H1 (cell line): ENCODE data around the gene MSI2. TPM values are rescaled to one million over a fixed set of nuclear protein-coding genes. Genes with fewer than 3 reads are reported as not detected.

Experiments
- CTCF ChIA-PET: fragments of 300-600 bp; sonication (Branson Sonifier 250); formaldehyde crosslinking; loops from one replicate; lab custom pipeline; 2021; ENCODE audit not compliant: partially characterized antibody; lab: Charles Lee
- POLR2A ChIA-PET: fragments of 300-600 bp; sonication (Branson Sonifier 250); formaldehyde crosslinking; loops from one replicate; lab custom pipeline; 2021; ENCODE audit warnings: inconsistent platforms; ENCODE audit not compliant: partially characterized antibody; lab: Charles Lee
- DNase-seq, 2 experiments: peaks; one replicate each; pipeline versions ENCODE4 v3.0.0 to v3.0.0-alpha.2; 2010 to 2022; ENCODE audit warnings: low spot score in 2 of 2, low read depth in 1 of 2, mixed read lengths in 1 of 2
- FAIRE-seq: peaks from 2 replicates; lab custom pipeline; 2011; peaks lifted over from hg19 to GRCh38; lab: Jason Lieb, UNC
- H2AFZ ChIP-seq: 2 replicates; pipeline ENCODE4 v1.8.1; 2012; ENCODE audit warnings: low read length, inconsistent platforms
- H2AK5ac ChIP-seq: 2 replicates; pipeline ENCODE4 v1.6.1; 2013; ENCODE audit warnings: low read depth, low read length
- H2BK120ac ChIP-seq: replicated peaks from 2 replicates; pipeline ENCODE3; 2013; ENCODE audit warnings: low read depth, low read length, inconsistent platforms
- H2BK12ac ChIP-seq: 2 replicates; pipeline ENCODE4 v1.6.1; 2013; ENCODE audit warnings: low read depth, low read length
- H2BK15ac ChIP-seq: 2 replicates; pipeline ENCODE4 v1.6.1; 2013; ENCODE audit warnings: low read length
- H2BK20ac ChIP-seq: 2 replicates; pipeline ENCODE4 v1.6.1; 2013; ENCODE audit warnings: low read length
- H2BK5ac ChIP-seq: 2 replicates; pipeline ENCODE4 v1.6.1; 2013; ENCODE audit warnings: low read depth, low read length
- H3K14ac ChIP-seq: 2 replicates; pipeline ENCODE4 v1.6.1; 2013; ENCODE audit warnings: inconsistent platforms; ENCODE audit not compliant: insufficient read length
- H3K18ac ChIP-seq: 2 replicates; pipeline ENCODE4 v1.6.1; 2013; ENCODE audit warnings: low read length; ENCODE audit errors: extremely low read depth
- H3K23ac ChIP-seq: 2 replicates; pipeline ENCODE4 v1.6.1; 2013; ENCODE audit warnings: inconsistent platforms; ENCODE audit not compliant: insufficient read length
- H3K23me2 ChIP-seq: 2 replicates; pipeline ENCODE4 v1.6.1; 2013; ENCODE audit warnings: low read depth, low read length
- H3K27ac ChIP-seq: 2 replicates; pipeline ENCODE4 v1.6.1; 2011; ENCODE audit warnings: low read depth, low read length, inconsistent platforms
- H3K27me3 ChIP-seq, 4 experiments: replicated peaks in 1 of 4; 1 replicate in 1 of 4; 2 replicates in 3 of 4; pipeline versions ENCODE4 v1.6.1 to v1.8.1; 2011 to 2013; ENCODE audit warnings: low read length in 3 of 4, mild to moderate bottlenecking in 3 of 4, inconsistent platforms in 2 of 4, mixed read lengths in 2 of 4, moderate library complexity in 1 of 4; ENCODE audit not compliant: control insufficient read depth in 3 of 4, insufficient read depth in 3 of 4; ENCODE audit errors: extremely low read depth in 1 of 4
- H3K36me3 ChIP-seq, 4 experiments: 2 replicates each; pipeline versions ENCODE4 v1.6.1 to v1.8.1; 2011 to 2013; ENCODE audit warnings: mild to moderate bottlenecking in 4 of 4, low read length in 3 of 4, moderate library complexity in 2 of 4, control low read depth in 1 of 4, inconsistent platforms in 1 of 4; ENCODE audit not compliant: insufficient read depth in 4 of 4, control insufficient read depth in 2 of 4
- H3K4ac ChIP-seq: replicated peaks from 2 replicates; pipeline ENCODE3; 2013; ENCODE audit warnings: low read length, low read depth, mixed read lengths, inconsistent platforms; ENCODE audit not compliant: insufficient read length
- H3K4me1 ChIP-seq, 4 experiments: replicated peaks in 1 of 4; 1 replicate in 1 of 4; 2 replicates in 3 of 4; pipeline versions ENCODE4 v1.6.1 to v1.8.1; 2011 to 2013; ENCODE audit warnings: low read length in 3 of 4, inconsistent platforms in 2 of 4, mixed read lengths in 1 of 4; ENCODE audit not compliant: insufficient read depth in 4 of 4, control insufficient read depth in 3 of 4
- H3K4me2 ChIP-seq, 2 experiments: 2 replicates each; pipeline versions ENCODE4 v1.6.1 to v1.8.1; 2011 to 2013; ENCODE audit warnings: low read depth in 2 of 2, low read length in 2 of 2, control low read depth in 1 of 2, inconsistent platforms in 1 of 2, mild to moderate bottlenecking in 1 of 2; ENCODE audit not compliant: insufficient read depth in 1 of 2
- H3K4me3 ChIP-seq, 4 experiments: fragments of 200-600, 300-600 bp in 1 of 4; sonication (generic), shearing (Covaris generic), sonication (Bioruptor Twin) in 1 of 4; 2 replicates each; pipeline versions ENCODE4 v1.5.1 to v1.8.1; 2011 to 2016; ENCODE audit warnings: low read length in 4 of 4, low read depth in 3 of 4, control low read depth in 2 of 4, inconsistent platforms in 2 of 4, mild to moderate bottlenecking in 2 of 4, mixed read lengths in 1 of 4, moderate library complexity in 1 of 4; ENCODE audit not compliant: insufficient read depth in 2 of 4; ENCODE audit errors: extremely low read depth in 1 of 4
- H3K56ac ChIP-seq: replicated peaks from 2 replicates; pipeline ENCODE3; 2013; ENCODE audit warnings: low read depth, mild to moderate bottlenecking, mixed read lengths, low read length, inconsistent platforms; ENCODE audit not compliant: insufficient read length
- H3K79me1 ChIP-seq: 2 replicates; pipeline ENCODE4 v1.6.1; 2013; ENCODE audit warnings: low read depth, low read length, control low read depth
- H3K79me2 ChIP-seq, 2 experiments: 2 replicates each; pipeline versions ENCODE4 v1.6.1 to v1.8.1; 2012 to 2013; ENCODE audit warnings: low read length in 2 of 2, mild to moderate bottlenecking in 2 of 2, inconsistent platforms in 1 of 2; ENCODE audit not compliant: insufficient read depth in 2 of 2, control insufficient read depth in 1 of 2
- H3K9ac ChIP-seq, 4 experiments: replicated peaks in 1 of 4; 1 replicate in 1 of 4; 2 replicates in 3 of 4; pipeline versions ENCODE4 v1.6.1 to v1.8.1; 2011 to 2013; ENCODE audit warnings: low read depth in 3 of 4, low read length in 3 of 4, control low read depth in 2 of 4, mild to moderate bottlenecking in 2 of 4, moderate library complexity in 2 of 4, inconsistent platforms in 1 of 4; ENCODE audit errors: extremely low read depth in 1 of 4
- H3K9me3 ChIP-seq, 2 experiments: 2 replicates each; pipeline versions ENCODE4 v1.6.1 to v1.8.1; 2012 to 2013; ENCODE audit warnings: mild to moderate bottlenecking in 2 of 2, moderate library complexity in 2 of 2, control low read depth in 1 of 2, inconsistent platforms in 1 of 2, low read depth in 1 of 2, low read length in 1 of 2, mixed read lengths in 1 of 2; ENCODE audit not compliant: insufficient read depth in 2 of 2
- H4K20me1 ChIP-seq, 2 experiments: replicated peaks in 1 of 2; 2 replicates each; pipeline versions ENCODE3 to v1.8.1; 2011 to 2013; ENCODE audit warnings: inconsistent platforms in 2 of 2, low read length in 2 of 2, mild to moderate bottlenecking in 1 of 2; ENCODE audit not compliant: insufficient read depth in 2 of 2, control insufficient read depth in 1 of 2
- H4K5ac ChIP-seq: 2 replicates; pipeline ENCODE4 v1.6.1; 2013; ENCODE audit warnings: low read length, low read depth, mixed read lengths, inconsistent platforms; ENCODE audit not compliant: insufficient read length
- H4K8ac ChIP-seq: 2 replicates; pipeline ENCODE4 v1.8.0; 2013; ENCODE audit warnings: mild to moderate bottlenecking, moderate library complexity, low read length, inconsistent platforms; ENCODE audit not compliant: insufficient read depth; ENCODE audit errors: extremely low read depth
- H4K91ac ChIP-seq: replicated peaks from 2 replicates; pipeline ENCODE3; 2013; ENCODE audit warnings: low read length, mixed read lengths, inconsistent platforms; ENCODE audit not compliant: insufficient read length
- BACH1 ChIP-seq: IDR thresholded peaks from 2 replicates; pipeline ENCODE4 v1.6.1; 2012; ENCODE audit warnings: low read length, improper control_type of control experiment
- CBX8 ChIP-seq: fragments of 300-800, 300-1000 bp; sonication (generic); IDR thresholded peaks from 2 replicates; pipeline ENCODE4 v1.7.1; 2016; ENCODE audit warnings: low read depth, low read length, borderline replicate concordance
- CEBPB ChIP-seq: IDR thresholded peaks from 2 replicates; pipeline ENCODE4 v1.6.1; 2012; ENCODE audit warnings: low read depth, low read length
- CREB1 ChIP-seq: IDR thresholded peaks from 2 replicates; pipeline ENCODE4 v1.6.1; 2012; ENCODE audit warnings: inconsistent platforms
- CTBP2 ChIP-seq: IDR thresholded peaks from 2 replicates; pipeline ENCODE4 v1.7.0; 2011; ENCODE audit warnings: borderline replicate concordance, mild to moderate bottlenecking, moderate library complexity, mixed read lengths, low read length; ENCODE audit not compliant: insufficient read depth, insufficient read length
- FOSL1 ChIP-seq: IDR thresholded peaks from 2 replicates; pipeline ENCODE4 v1.6.1; 2011; ENCODE audit warnings: mild to moderate bottlenecking, low read depth, low read length, moderate library complexity; ENCODE audit not compliant: insufficient read depth
- HDAC6 ChIP-seq: IDR thresholded peaks from one replicate; pipeline ENCODE4 v1.7.1; 2012; ENCODE audit warnings: low read depth, mild to moderate bottlenecking, inconsistent platforms, low read length, moderate library complexity
- POLR2AphosphoS5 ChIP-seq: IDR thresholded peaks from 2 replicates; pipeline ENCODE4 v1.6.1; 2011; ENCODE audit warnings: low read depth, low read length
- POU5F1 ChIP-seq: IDR thresholded peaks from 2 replicates; pipeline ENCODE4 v1.6.1; 2011; ENCODE audit warnings: low read depth, mild to moderate bottlenecking, low read length, moderate library complexity
- RFX5 ChIP-seq: IDR thresholded peaks from 2 replicates; pipeline ENCODE4 v1.6.1; 2011; ENCODE audit warnings: low read depth, low read length, improper control_type of control experiment, borderline replicate concordance
- SIRT6 ChIP-seq: IDR thresholded peaks from one replicate; pipeline ENCODE4 v1.7.1; 2012; ENCODE audit warnings: low read length, inconsistent platforms
- TAF1 ChIP-seq: IDR thresholded peaks from 2 replicates; pipeline ENCODE4 v1.6.1; 2011; ENCODE audit warnings: mild to moderate bottlenecking, low read depth, low read length
- YY1 ChIP-seq: IDR thresholded peaks from 2 replicates; pipeline ENCODE4 v1.6.1; 2011; ENCODE audit warnings: low read depth, mild to moderate bottlenecking, low read length
- WGBS, 2 experiments: shearing (Covaris generic) in 1 of 2; methylation state at CpG; one replicate each; pipeline versions ENCODE4 v1.1.6 to v1.1.7; 2013 to 2015; ENCODE audit warnings: low lambda C conversion rate in 2 of 2, mixed read lengths in 2 of 2, inconsistent platforms in 1 of 2, low coverage in 1 of 2, missing lambda C conversion rate in 1 of 2; ENCODE audit not compliant: insufficient replicate concordance in 2 of 2, insufficient coverage in 1 of 2, insufficient read length in 1 of 2; ENCODE audit errors: extremely low coverage in 1 of 2, missing lambda C conversion rate in 1 of 2; 5-methylcytosine and 5-hydroxymethylcytosine counted together
- polyA plus RNA-seq, 7 experiments: library from polyadenylated mRNA; depleted of rRNA in 3 of 7; stranded (reverse) in 5 of 7; unstranded in 2 of 7; fragments of >200 nt in 5 of 7; fragments of 200-250 nt in 2 of 7; gene quantifications; 1 replicate in 5 of 7; 2 replicates in 1 of 7; 4 replicates in 1 of 7; pipeline versions ENCODE4 v1.2.1 to v1.2.3, GENCODE V29; 2011 to 2013; ENCODE audit warnings: missing spikeins in 2 of 7, mixed read lengths in 2 of 7
- total RNA-seq: library from RNA; stranded (reverse); fragmentation: NEBNext Ultra II Directional; extraction: Animal tissue kit (Norgen Biotek cat#: 25700); gene quantifications from 2 replicates; pipeline ENCODE4 v1.2.1, GENCODE V29; 2021
- TF ChIP-seq, protein P1 (sequence below): IDR thresholded peaks from 2 replicates; pipeline ENCODE4 v1.6.1; 2012; ENCODE audit warnings: low read length, inconsistent platforms

The MSI2 gene
- total and polyA plus RNA-seq, 2 of the 8 experiments (the other 6 are each of a cell fraction or from before 2014, with no cell fraction given), result 36.7 to 80.6 TPM

DNA sequence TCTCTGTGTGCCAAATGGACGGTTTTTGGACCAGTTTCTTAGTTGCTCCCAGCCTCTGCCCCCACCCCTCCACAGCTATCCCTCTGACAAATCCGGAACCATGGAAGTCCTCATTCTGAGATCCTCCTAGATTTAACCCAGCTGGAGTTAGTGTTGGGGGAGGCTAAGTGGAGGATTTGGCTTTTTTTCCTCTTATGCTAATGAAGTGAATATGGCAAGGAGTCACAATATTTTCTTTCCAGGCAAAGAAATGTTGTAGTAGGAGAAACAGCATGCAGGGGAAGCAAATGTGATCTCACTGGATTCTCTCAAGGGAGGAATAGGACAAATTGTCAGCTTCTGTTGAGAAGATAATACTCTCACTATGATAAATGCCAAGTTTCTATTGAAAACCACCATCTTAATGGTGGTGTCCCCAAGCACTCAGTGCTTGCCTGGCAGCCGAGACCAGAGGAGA is 159.5 kb downstream of the MSI2 start:
- H3K9ac ChIP-seq, result no peak overlapping the region
- H3K4me1 ChIP-seq, result peaks cover 0 to 5% (median 0%) of the 10 kb centered on the region in 4 experiments; a peak in 2 of 7 replicates
- H3K4ac ChIP-seq, result no peak overlapping the region
- FAIRE-seq, result no peak
- H2AFZ ChIP-seq, result no peak overlapping the region
- H3K79me1 ChIP-seq, result peaks cover 2% of the 10 kb centered on the region; the same call in 1 of the 2 replicates
- no peak overlapping the region for H2BK120ac ChIP-seq
- no peak overlapping the region for H3K27ac ChIP-seq
- peaks cover 0 to 48% of the 10 kb centered on the region in 2 experiments; a peak in 2 of 4 replicates for H3K79me2 ChIP-seq
- no peak overlapping the region for H2BK12ac ChIP-seq
- no peak overlapping the region for H3K4me2 ChIP-seq
- H3K9me3 ChIP-seq, result no peaks in the 10 kb centered on the region
- POLR2A ChIA-PET, result no interaction called here
- H2BK15ac ChIP-seq, result no peak overlapping the region
- H3K23me2 ChIP-seq, result no peaks in the 10 kb centered on the region
- no peaks in the 10 kb centered on the region for H3K27me3 ChIP-seq
- H4K91ac ChIP-seq, result no peak overlapping the region
- no peak overlapping the region for H3K23ac ChIP-seq
- no peak overlapping the region for H2AK5ac ChIP-seq
- no peak overlapping the region for H4K8ac ChIP-seq
- DNase-seq, result no peak
- peaks cover 2 to 5% of the 10 kb centered on the region in 2 experiments for H4K20me1 ChIP-seq
- WGBS, 2 experiments, result 90% methylated on average over 3 of the region's 3 CpGs; no CpG with 5 or more reads in 1 of the 2 experiments
- no peak overlapping the region for H3K14ac ChIP-seq
- H4K5ac ChIP-seq, result no peak overlapping the region
- H2BK5ac ChIP-seq, result no peak overlapping the region
- peaks cover 0 to 2% (median 0%) of the 10 kb centered on the region in 4 experiments; a peak in 1 of 8 replicates for H3K36me3 ChIP-seq
- H3K4me3 ChIP-seq, result no peak overlapping the region
- no peak overlapping the region for H2BK20ac ChIP-seq
- CTCF ChIA-PET, result interaction anchor here (1.2 kb wide), 1 partner anchor 13 kb away, joined by 3 read pairs; no protein-coding TSS in a partner anchor
- H3K56ac ChIP-seq, result no peak overlapping the region
- H3K18ac ChIP-seq, result no peak overlapping the region
- TF ChIP-seq BACH1 (no peak), CREB1 (no peak), YY1 (no peak), CBX8 (no peak), SIRT6 (no peak), POLR2AphosphoS5 (no peak), TAF1 (no peak), CTBP2 (no peak), HDAC6 (no peak), POU5F1 (no peak), FOSL1 (no peak), RFX5 (no peak), CEBPB (no peak)
- TF ChIP-seq, protein P1, sequence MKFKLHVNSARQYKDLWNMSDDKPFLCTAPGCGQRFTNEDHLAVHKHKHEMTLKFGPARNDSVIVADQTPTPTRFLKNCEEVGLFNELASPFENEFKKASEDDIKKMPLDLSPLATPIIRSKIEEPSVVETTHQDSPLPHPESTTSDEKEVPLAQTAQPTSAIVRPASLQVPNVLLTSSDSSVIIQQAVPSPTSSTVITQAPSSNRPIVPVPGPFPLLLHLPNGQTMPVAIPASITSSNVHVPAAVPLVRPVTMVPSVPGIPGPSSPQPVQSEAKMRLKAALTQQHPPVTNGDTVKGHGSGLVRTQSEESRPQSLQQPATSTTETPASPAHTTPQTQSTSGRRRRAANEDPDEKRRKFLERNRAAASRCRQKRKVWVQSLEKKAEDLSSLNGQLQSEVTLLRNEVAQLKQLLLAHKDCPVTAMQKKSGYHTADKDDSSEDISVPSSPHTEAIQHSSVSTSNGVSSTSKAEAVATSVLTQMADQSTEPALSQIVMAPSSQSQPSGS, result no peak
